ENCODE data around the gene GNPTAB. TPM values are rescaled to one million over a fixed set of nuclear protein-coding genes. Genes with fewer than 3 reads are reported as not detected.

GNPTAB gene
- total RNA-seq: 100 to 1,000 TPM; 260 to 285 (median 262) TPM
- total RNA-seq (2013): 162 TPM

DNA sequence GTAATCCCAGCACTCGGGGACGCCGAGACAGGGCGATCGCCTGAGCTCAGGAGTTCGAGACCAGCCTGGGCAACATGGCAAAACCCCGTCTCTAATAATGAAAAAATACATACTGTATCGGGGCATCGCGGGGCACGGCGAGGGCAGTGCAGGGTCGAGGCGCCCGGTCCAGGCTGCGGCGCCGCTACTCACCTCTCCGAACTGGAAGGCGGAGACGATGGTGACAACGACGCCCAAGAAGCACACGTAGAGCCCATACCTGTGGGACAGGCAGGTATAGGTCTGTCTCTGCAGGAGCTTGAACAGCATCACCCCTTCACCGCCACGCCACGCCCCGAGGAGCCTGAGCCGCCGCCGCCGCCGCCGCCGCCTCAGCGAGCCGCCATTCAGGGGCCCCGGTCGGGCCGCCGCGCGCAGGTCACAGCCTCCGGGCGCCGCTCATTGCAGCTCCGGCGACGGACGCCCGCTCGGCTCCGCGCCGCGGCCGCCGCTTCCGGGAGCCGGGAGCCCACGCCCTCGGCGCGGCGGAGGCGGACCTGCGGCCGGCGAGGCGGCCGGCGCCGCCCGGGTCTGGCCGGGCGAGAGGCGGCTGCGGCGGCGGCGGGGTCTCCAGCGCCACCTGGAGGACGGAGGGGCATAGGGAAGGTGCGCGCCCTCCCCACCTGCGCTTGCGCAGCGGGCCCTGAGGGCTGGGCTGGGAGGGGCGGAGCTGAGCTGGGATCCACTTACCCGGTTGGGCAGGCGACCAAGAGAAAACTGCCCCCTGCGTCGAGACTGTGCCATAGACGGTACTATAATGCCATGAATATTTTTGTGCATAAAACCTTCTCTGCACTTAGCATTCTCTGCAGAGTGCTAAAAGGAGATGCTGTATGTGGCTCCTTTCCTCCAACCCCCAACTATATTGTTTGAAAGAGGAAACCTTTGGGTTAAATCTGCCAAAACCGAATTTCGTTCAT lies at the start of gene GNPTAB:
Gene GNPTAB, minus strand, starts transcription at position 593 of the 959 bp plus-strand sequence. Its CDS starts 284 bp downstream, at position 309.
- Histone ChIP-seq H3K4me1 (ENCODE audit: control insufficient read depth, insufficient read depth, low read length) (peaks cover 32% of the 10 kb centered on the region), H3K36me3 (ENCODE audit: control insufficient read depth, insufficient read depth, low read length) (no peaks in the 10 kb centered on the region), H3K9me3 (ENCODE audit: control insufficient read depth, insufficient read depth, low read length) (no peaks in the 10 kb centered on the region), H3K27ac (ENCODE audit: low read length) (peak within 1 kb of the TSS; percentile 68), H3K4me3 (ENCODE audit: low read length) (peak within 1 kb of the TSS; percentile 79), H3K27me3 (ENCODE audit: control insufficient read depth, insufficient read depth, low read length) (no peaks in the 10 kb centered on the region)
- intact Hi-C loops (cut with micrococcal nuclease): loop anchor here (2.0 to 5.0 kb wide), 3 partner anchors 38 to 423 kb away; partner anchors contain the start of gene ARL1
- Mint-ChIP-seq H3K36me3 (no peaks in the 10 kb centered on the region), H3K9me3 (no peaks in the 10 kb centered on the region), H3K4me1 (peaks cover 53 to 56% of the 10 kb centered on the region in 2 donors), H3K27me3 (ENCODE audit: low read depth in 2 of 2) (no peaks in the 10 kb centered on the region), H3K4me3 (peak within 1 kb of the TSS; percentile 99), H3K27ac (peak within 1 kb of the TSS; percentile 84 to 90)
- ATAC-seq: peak; percentile 90 to 98 (median 90)
- TF ChIP-seq, protein P1, sequence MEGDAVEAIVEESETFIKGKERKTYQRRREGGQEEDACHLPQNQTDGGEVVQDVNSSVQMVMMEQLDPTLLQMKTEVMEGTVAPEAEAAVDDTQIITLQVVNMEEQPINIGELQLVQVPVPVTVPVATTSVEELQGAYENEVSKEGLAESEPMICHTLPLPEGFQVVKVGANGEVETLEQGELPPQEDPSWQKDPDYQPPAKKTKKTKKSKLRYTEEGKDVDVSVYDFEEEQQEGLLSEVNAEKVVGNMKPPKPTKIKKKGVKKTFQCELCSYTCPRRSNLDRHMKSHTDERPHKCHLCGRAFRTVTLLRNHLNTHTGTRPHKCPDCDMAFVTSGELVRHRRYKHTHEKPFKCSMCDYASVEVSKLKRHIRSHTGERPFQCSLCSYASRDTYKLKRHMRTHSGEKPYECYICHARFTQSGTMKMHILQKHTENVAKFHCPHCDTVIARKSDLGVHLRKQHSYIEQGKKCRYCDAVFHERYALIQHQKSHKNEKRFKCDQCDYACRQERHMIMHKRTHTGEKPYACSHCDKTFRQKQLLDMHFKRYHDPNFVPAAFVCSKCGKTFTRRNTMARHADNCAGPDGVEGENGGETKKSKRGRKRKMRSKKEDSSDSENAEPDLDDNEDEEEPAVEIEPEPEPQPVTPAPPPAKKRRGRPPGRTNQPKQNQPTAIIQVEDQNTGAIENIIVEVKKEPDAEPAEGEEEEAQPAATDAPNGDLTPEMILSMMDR (IDR thresholded peaks at IDR 0.05): peak; percentile 61
- DNase-seq: peak; percentile 97 to 98
- under 1% methylated on average over 96 of the region's 96 CpGs for WGBS (ENCODE audit: insufficient coverage)

DNA sequence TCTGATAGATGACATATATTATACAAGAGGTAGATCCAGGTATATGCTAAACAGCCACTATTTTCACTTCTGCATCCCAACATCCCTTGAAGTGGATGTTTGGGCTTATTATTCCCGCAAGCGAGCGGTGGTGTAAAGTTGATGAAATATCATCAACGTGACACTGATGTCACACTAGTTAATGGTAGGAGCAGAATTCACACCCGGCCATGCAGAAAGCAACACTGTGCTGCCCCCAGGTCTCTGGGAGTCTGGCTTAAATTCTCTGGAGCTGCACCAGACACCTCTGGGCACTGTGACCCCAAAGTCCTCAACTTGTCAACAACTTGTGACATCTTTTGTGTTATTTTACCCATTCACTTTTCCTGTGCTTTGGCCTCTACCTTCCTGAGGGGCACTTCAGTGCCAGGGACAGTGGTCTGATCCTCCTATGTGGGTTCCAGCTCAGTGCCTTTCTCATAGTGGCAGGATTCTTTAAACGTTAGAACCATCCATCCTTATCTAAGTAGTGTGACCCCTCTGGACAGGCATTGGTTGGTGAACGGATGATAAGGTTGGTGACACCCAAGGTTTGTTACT lies 47.6 kb upstream of the GNPTAB start:
- no peaks in the 10 kb centered on the region for H3K9me3 ChIP-seq (ENCODE audit: control insufficient read depth, insufficient read depth, low read length)
- H3K27ac ChIP-seq (ENCODE audit: low read length): peak overlapping the region; percentile 90
- TF ChIP-seq, protein P1 (IDR thresholded peaks at IDR 0.05): no peak
- peaks cover 15% of the 10 kb centered on the region for H3K4me1 ChIP-seq (ENCODE audit: control insufficient read depth, insufficient read depth, low read length)
- no peaks in the 10 kb centered on the region for H3K36me3 ChIP-seq (ENCODE audit: control insufficient read depth, insufficient read depth, low read length)
- Mint-ChIP-seq H3K27ac (peak overlapping the region; percentile 84 to 92), H3K27me3 (ENCODE audit: low read depth in 2 of 2) (no peaks in the 10 kb centered on the region), H3K4me1 (peaks cover 11 to 12% of the 10 kb centered on the region in 2 donors), H3K9me3 (no peaks in the 10 kb centered on the region), H3K4me3 (peak overlapping the region; percentile 94), H3K36me3 (no peaks in the 10 kb centered on the region)
- 21% methylated on average over 7 of the region's 7 CpGs for WGBS (ENCODE audit: insufficient coverage)
- peak overlapping the region; percentile 88 for H3K4me3 ChIP-seq (ENCODE audit: low read length)
- intact Hi-C loops (cut with micrococcal nuclease): loop anchor here (5.0 kb wide), 1 partner anchor 244 kb away; the partner anchor contains the start of genes NUP37 and PARPBP
- DNase-seq: no peak
- ATAC-seq: no peak
- H3K27me3 ChIP-seq (ENCODE audit: control insufficient read depth, insufficient read depth, low read length): no peaks in the 10 kb centered on the region

- peak overlapping the region; percentile 88 for H3K4me3 ChIP-seq (ENCODE audit: low read length)
- H3K4me1 ChIP-seq (ENCODE audit: control insufficient read depth, insufficient read depth, low read length): peaks cover 15% of the 10 kb centered on the region
- DNase-seq (peak in 1 of 2 donors; percentile 39), ATAC-seq (no peak)
- no peaks in the 10 kb centered on the region for H3K9me3 ChIP-seq (ENCODE audit: control insufficient read depth, insufficient read depth, low read length)
- Mint-ChIP-seq H3K36me3 (no peaks in the 10 kb centered on the region), H3K4me1 (peaks cover 11 to 12% of the 10 kb centered on the region in 2 donors), H3K27me3 (ENCODE audit: low read depth in 2 of 2) (no peaks in the 10 kb centered on the region), H3K9me3 (no peaks in the 10 kb centered on the region), H3K27ac (peak overlapping the region; percentile 84 to 92), H3K4me3 (peak overlapping the region; percentile 94)
- under 1% methylated on average over 24 of the region's 24 CpGs for WGBS (ENCODE audit: insufficient coverage)
- H3K27me3 ChIP-seq (ENCODE audit: control insufficient read depth, insufficient read depth, low read length): no peaks in the 10 kb centered on the region
- H3K36me3 ChIP-seq (ENCODE audit: control insufficient read depth, insufficient read depth, low read length): no peaks in the 10 kb centered on the region
- H3K27ac ChIP-seq (ENCODE audit: low read length): peak overlapping the region; percentile 90
- TF ChIP-seq, protein P1 (IDR thresholded peaks at IDR 0.05): no peak
- intact Hi-C loops (cut with micrococcal nuclease): loop anchor here (2.0 to 5.0 kb wide), 2 partner anchors 53 to 244 kb away; partner anchors contain the start of genes NUP37 and PARPBP
Observed at GRCh38 chr12:101877806-101878242, 47.1 kb upstream of the GNPTAB start.
